ENCODE measurements around the gene TEX12. TPM values are rescaled to one million over a fixed set of nuclear protein-coding genes. Genes with fewer than 3 reads are reported as not detected.

TEX12 gene, protein sequence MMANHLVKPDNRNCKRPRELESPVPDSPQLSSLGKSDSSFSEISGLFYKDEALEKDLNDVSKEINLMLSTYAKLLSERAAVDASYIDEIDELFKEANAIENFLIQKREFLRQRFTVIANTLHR
- not detected for polyA plus RNA-seq (2013, experiment 1 of 2)
- not detected for polyA plus RNA-seq (2013, experiment 2 of 2)

DNA sequence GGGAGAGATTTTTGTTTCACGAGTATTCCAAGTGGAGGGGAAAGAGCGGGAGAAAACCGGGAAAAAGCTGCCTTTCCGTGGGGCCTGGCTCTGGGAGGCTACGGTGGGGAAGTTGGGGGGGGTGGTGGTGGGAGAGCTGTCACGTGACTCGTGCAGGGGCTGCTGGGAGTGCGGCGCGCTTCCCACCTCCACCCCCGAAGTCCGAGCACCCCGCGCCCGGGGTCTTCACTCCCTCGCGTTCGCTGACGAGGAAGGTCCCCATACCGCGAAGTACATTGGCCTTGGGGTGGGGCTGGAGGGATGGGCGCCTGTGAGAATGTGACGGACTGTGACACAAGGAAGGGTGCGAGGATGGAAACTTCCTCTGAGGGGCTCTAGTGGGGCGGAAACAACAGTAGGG lies at the start of gene TEX12:
TSS of gene TEX12 (plus strand) at position 228 of the 400 bp plus-strand sequence. CDS start 1,897 bp downstream, outside the sequence.
- Histone ChIP-seq H3K27ac (ENCODE audit: low read depth, low read length, severe bottlenecking) (no peak within 1 kb of the TSS), H3K4me1 (ENCODE audit: control insufficient read depth, insufficient read depth, low read length, poor library complexity, severe bottlenecking) (peaks cover 3% of the 10 kb centered on the region)

DNA sequence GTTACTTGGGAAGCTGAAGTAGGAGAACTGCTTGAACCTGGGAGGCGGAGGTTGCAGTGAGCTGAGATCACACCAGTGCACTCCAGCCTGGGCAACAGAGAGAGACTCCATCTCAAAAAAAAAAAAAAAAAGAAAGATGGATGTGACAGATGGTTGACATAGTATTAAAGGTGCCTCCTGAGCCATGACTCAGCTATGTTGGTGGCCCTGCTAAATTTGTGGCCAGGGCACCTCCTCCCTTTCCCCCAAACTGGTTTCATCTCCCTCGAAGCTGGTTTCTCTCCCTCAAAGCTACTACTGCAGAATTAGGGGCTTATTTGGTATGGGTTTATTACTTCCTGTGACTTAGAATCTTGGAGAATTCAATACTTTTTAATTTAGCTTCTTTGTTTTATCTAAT lies 49.0 kb upstream of the TEX12 start:
- 88% methylated on average over 1 of the region's 2 CpGs; no CpG with 5 or more reads in 1 of the 2 experiments for WGBS, 2 experiments (ENCODE audit: insufficient coverage in 2 of 2)

More for the DNA sequence above, at the start of gene TEX12:
- WGBS, 2 experiments (ENCODE audit: insufficient coverage in 2 of 2): 94 to 95% methylated on average over 12 to 20 of the region's 25 CpGs
- H3K4me3 ChIP-seq (ENCODE audit: extremely low read depth, insufficient read depth, low read length, poor library complexity, severe bottlenecking): no peak within 1 kb of the TSS
- H3K9me3 ChIP-seq (ENCODE audit: control insufficient read depth, low read length): no peaks in the 10 kb centered on the region
- no peaks in the 10 kb centered on the region for H3K36me3 ChIP-seq (ENCODE audit: control insufficient read depth, insufficient read depth, low read length)

DNA sequence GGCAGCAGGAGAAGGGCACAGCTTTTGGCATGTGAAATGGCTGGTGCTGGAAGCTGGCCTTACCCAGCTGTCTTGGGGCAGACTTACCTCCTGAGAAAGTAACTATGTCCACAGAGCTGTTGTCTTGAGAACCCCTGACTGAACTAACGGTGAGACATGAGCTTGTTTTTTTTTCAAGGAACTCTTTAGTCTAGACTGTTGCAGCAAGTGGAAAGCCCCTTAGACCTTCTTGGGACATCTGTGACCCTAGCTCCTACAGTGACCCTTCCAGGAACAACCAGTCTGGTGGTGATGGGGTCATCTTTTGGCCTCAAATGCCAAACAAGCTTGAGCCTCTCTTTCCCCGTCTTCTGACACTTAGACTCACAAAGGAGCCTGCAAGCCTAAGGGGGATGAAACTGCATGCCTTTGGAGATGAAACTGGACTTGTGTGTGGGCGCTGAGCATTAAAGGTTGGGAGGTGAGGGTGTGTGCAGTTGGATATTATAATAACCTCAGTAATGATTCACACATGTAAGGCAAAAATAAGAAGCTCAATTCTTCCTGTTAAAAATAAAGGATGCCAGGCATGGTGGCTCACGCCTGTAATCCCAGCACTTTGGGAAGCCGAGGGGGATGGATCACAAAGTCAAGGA lies 45.1 kb upstream of the TEX12 start:
- Histone ChIP-seq H3K9me3 (ENCODE audit: control insufficient read depth, low read length) (no peaks in the 10 kb centered on the region), H3K36me3 (ENCODE audit: control insufficient read depth, insufficient read depth, low read length) (no peaks in the 10 kb centered on the region), H3K4me1 (ENCODE audit: control insufficient read depth, insufficient read depth, low read length, poor library complexity, severe bottlenecking) (no peaks in the 10 kb centered on the region), H3K4me3 (ENCODE audit: extremely low read depth, insufficient read depth, low read length, poor library complexity, severe bottlenecking) (no peak overlapping the region), H3K27ac (ENCODE audit: low read depth, low read length, severe bottlenecking) (no peak overlapping the region)
- 100% methylated on average over 1 to 3 of the region's 5 CpGs for WGBS, 2 experiments (ENCODE audit: insufficient coverage in 2 of 2)

More for the DNA sequence above, 49.0 kb upstream of the TEX12 start:
- Histone ChIP-seq H3K4me3 (ENCODE audit: extremely low read depth, insufficient read depth, low read length, poor library complexity, severe bottlenecking) (no peak overlapping the region), H3K4me1 (ENCODE audit: control insufficient read depth, insufficient read depth, low read length, poor library complexity, severe bottlenecking) (no peaks in the 10 kb centered on the region), H3K27ac (ENCODE audit: low read depth, low read length, severe bottlenecking) (no peak overlapping the region), H3K9me3 (ENCODE audit: control insufficient read depth, low read length) (no peaks in the 10 kb centered on the region), H3K36me3 (ENCODE audit: control insufficient read depth, insufficient read depth, low read length) (no peaks in the 10 kb centered on the region)

DNA sequence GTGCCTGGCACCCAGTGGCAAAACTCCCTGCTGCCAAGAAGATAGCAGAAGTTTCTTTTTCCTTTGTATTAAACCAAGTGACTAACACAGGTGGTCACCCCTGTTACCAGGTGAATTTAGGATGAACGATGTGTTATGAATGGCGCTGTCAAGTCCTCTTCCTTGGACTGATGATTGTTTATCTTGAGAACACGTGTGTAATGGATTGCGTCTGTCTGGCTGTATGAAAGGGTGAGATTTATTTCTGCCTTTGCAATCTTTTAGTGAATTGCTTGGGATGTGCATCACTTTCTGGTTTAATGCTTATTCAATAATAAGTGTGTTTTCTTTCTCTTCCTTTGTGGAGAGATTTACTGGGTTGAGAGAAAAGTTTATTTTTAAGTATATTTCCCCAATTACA lies 44.0 kb upstream of the TEX12 start:
- no peak overlapping the region for H3K4me3 ChIP-seq (ENCODE audit: extremely low read depth, insufficient read depth, low read length, poor library complexity, severe bottlenecking)
- 97 to 100% methylated on average over 2 to 4 of the region's 4 CpGs for WGBS, 2 experiments (ENCODE audit: insufficient coverage in 2 of 2)
- no peak overlapping the region for H3K27ac ChIP-seq (ENCODE audit: low read depth, low read length, severe bottlenecking)
- H3K9me3 ChIP-seq (ENCODE audit: control insufficient read depth, low read length): no peaks in the 10 kb centered on the region
- H3K4me1 ChIP-seq (ENCODE audit: control insufficient read depth, insufficient read depth, low read length, poor library complexity, severe bottlenecking): no peaks in the 10 kb centered on the region
- no peaks in the 10 kb centered on the region for H3K36me3 ChIP-seq (ENCODE audit: control insufficient read depth, insufficient read depth, low read length)

DNA sequence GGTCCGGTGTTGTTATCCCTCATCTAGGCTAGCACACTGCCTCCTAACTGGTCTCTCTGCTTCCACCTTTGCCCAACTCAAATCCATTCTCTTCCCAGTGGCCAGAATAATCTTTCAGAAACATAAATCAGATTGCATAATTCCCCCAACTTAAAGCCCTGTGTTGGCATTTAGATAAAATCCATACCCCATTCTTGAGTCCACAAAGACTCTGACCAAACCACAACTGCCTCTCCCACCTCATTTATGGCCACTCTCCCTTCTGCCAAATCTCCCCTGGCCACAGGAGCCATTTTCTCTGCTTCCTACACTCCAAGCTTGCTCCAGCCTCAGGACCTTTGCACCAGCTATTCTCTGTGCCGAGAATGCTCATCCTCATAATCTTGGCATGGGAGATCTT lies 40.1 kb upstream of the TEX12 start:
- no peaks in the 10 kb centered on the region for H3K9me3 ChIP-seq (ENCODE audit: control insufficient read depth, low read length)
- no peaks in the 10 kb centered on the region for H3K4me1 ChIP-seq (ENCODE audit: control insufficient read depth, insufficient read depth, low read length, poor library complexity, severe bottlenecking)
- no peak overlapping the region for H3K27ac ChIP-seq (ENCODE audit: low read depth, low read length, severe bottlenecking)
- H3K4me3 ChIP-seq (ENCODE audit: extremely low read depth, insufficient read depth, low read length, poor library complexity, severe bottlenecking): no peak overlapping the region
- no peaks in the 10 kb centered on the region for H3K36me3 ChIP-seq (ENCODE audit: control insufficient read depth, insufficient read depth, low read length)
- 90 to 92% methylated on average over 1 to 2 of the region's 2 CpGs for WGBS, 2 experiments (ENCODE audit: insufficient coverage in 2 of 2)

DNA sequence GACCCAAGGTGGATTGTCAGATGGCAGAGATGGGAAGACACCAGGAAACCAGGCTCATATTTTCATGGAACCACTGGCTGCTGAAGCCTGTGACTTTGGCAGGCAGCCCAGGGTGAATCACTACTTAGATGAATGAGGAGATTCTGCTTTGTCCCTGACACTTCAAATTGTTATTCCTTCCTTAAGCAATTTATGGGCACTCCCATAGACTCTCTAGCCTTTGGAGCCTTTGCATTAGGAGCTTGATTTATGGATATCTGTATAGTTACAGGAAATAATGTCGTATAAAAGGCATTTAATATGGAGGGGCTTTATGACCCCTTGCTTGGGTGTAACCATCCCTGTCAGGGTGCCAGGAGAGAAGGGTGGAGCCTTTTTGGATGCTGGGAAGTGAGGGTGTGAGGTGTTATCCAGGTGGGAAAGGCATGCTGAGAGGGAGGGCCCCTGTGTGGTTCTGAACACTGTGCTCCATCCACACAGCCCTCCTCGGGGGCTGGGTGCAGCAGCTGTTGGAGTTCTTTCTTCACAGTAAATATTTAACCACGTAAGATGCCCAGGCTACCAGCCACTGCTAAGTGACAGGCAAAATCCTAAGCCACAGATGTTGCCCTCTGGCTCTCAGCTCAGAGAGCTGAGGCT lies 38.6 kb upstream of the TEX12 start:
- H3K4me3 ChIP-seq (ENCODE audit: extremely low read depth, insufficient read depth, low read length, poor library complexity, severe bottlenecking): no peak overlapping the region
- no peak overlapping the region for H3K27ac ChIP-seq (ENCODE audit: low read depth, low read length, severe bottlenecking)
- 57 to 90% methylated on average over 1 to 3 of the region's 3 CpGs for WGBS, 2 experiments (ENCODE audit: insufficient coverage in 2 of 2)
- no peaks in the 10 kb centered on the region for H3K36me3 ChIP-seq (ENCODE audit: control insufficient read depth, insufficient read depth, low read length)
- no peaks in the 10 kb centered on the region for H3K4me1 ChIP-seq (ENCODE audit: control insufficient read depth, insufficient read depth, low read length, poor library complexity, severe bottlenecking)
- no peaks in the 10 kb centered on the region for H3K9me3 ChIP-seq (ENCODE audit: control insufficient read depth, low read length)

DNA sequence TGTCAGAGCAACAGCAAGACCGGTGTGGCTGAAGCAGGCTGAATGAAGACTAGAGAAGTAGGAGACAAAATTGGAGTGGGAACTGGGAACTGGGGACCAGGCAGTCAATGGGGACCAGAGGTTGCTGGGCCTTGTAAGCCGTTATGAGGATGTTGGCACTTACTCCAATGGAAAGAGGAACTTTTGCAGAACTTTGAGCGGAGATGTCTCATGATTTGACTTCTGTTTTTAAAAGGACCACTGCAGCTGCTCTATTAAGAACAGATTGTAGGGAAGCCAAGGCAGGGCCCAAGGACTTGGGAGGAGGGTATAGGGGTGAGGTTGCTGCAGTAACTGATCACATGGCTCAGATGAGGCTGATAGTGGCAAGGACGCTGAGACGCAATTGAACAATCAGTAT lies 37.5 kb upstream of the TEX12 start:
- H3K36me3 ChIP-seq (ENCODE audit: control insufficient read depth, insufficient read depth, low read length): no peaks in the 10 kb centered on the region
- no peaks in the 10 kb centered on the region for H3K4me1 ChIP-seq (ENCODE audit: control insufficient read depth, insufficient read depth, low read length, poor library complexity, severe bottlenecking)
- no peaks in the 10 kb centered on the region for H3K9me3 ChIP-seq (ENCODE audit: control insufficient read depth, low read length)
- WGBS, 2 experiments (ENCODE audit: insufficient coverage in 2 of 2): 88 to 94% methylated on average over 3 to 5 of the region's 5 CpGs
- no peak overlapping the region for H3K27ac ChIP-seq (ENCODE audit: low read depth, low read length, severe bottlenecking)
- H3K4me3 ChIP-seq (ENCODE audit: extremely low read depth, insufficient read depth, low read length, poor library complexity, severe bottlenecking): no peak overlapping the region

DNA sequence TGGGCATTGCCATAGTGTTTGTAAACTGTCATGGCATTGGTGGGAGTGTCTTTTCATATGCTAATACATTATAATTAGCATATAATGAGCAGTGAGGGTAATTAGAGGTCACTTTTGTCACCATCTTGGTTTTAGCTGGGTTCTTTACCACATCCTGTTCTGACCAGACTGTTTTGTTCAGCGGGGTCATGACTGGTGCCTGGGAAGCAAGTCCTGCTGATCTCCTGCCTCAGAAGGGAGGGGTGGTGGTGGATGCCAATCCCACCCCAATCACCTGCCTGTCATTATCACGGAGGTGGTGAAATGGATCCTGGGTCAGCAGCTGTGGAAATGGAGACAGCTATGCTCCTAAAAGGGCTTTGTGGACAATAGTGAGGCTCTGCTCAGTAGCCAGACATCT lies 34.4 kb upstream of the TEX12 start:
- WGBS, 2 experiments (ENCODE audit: insufficient coverage in 2 of 2): 80 to 100% methylated on average over 1 to 2 of the region's 2 CpGs
- H3K9me3 ChIP-seq (ENCODE audit: control insufficient read depth, low read length): no peaks in the 10 kb centered on the region
- no peaks in the 10 kb centered on the region for H3K4me1 ChIP-seq (ENCODE audit: control insufficient read depth, insufficient read depth, low read length, poor library complexity, severe bottlenecking)
- H3K36me3 ChIP-seq (ENCODE audit: control insufficient read depth, insufficient read depth, low read length): no peaks in the 10 kb centered on the region
- no peak overlapping the region for H3K4me3 ChIP-seq (ENCODE audit: extremely low read depth, insufficient read depth, low read length, poor library complexity, severe bottlenecking)
- H3K27ac ChIP-seq (ENCODE audit: low read depth, low read length, severe bottlenecking): no peak overlapping the region

DNA sequence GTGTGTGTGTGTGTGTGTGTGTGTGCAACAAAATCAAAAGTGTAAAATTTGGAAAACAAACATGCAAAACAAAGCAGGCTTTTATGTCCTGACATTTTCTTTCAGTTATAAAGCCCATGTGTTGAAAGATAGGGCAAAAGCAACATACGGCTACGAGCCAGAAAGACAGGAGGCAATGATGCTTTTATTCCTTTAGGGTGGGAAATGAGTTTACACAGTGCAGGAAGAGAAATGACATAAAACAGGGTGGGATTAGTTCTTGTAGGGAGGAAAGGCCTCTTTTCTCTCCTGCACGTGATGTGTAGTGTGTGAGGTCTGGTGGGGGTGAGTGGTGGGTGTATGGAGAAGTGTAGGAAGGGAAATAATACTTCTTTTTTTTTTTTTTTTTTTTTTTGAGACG lies 32.7 kb upstream of the TEX12 start:
- no peak overlapping the region for H3K27ac ChIP-seq (ENCODE audit: low read depth, low read length, severe bottlenecking)
- H3K4me3 ChIP-seq (ENCODE audit: extremely low read depth, insufficient read depth, low read length, poor library complexity, severe bottlenecking): no peak overlapping the region
- 88 to 93% methylated on average over 2 of the region's 4 CpGs for WGBS, 2 experiments (ENCODE audit: insufficient coverage in 2 of 2)
- H3K36me3 ChIP-seq (ENCODE audit: control insufficient read depth, insufficient read depth, low read length): no peaks in the 10 kb centered on the region
- no peaks in the 10 kb centered on the region for H3K4me1 ChIP-seq (ENCODE audit: control insufficient read depth, insufficient read depth, low read length, poor library complexity, severe bottlenecking)
- no peaks in the 10 kb centered on the region for H3K9me3 ChIP-seq (ENCODE audit: control insufficient read depth, low read length)

DNA sequence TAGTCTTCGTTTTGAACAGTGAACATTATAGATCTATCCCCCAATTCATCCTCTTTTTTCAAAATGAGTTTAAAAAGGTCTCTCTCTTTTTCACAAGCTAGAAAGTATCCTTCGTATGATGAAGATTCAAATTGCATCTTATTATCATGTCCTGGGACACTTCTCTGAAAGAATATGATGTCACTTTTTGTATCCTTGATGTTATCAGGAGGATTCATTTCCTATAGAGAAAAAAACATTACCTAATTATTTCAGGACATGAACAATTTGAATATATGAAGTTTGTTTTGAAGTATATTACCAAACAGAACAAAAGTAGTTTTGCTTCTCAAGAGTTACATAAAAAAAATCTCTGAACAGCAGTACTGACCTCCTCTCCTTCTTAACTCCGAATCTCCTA lies 23.6 kb upstream of the TEX12 start:
- no peak overlapping the region for H3K27ac ChIP-seq (ENCODE audit: low read depth, low read length, severe bottlenecking)
- no peaks in the 10 kb centered on the region for H3K4me1 ChIP-seq (ENCODE audit: control insufficient read depth, insufficient read depth, low read length, poor library complexity, severe bottlenecking)
- H3K9me3 ChIP-seq (ENCODE audit: control insufficient read depth, low read length): peaks cover 6% of the 10 kb centered on the region
- no peak overlapping the region for H3K4me3 ChIP-seq (ENCODE audit: extremely low read depth, insufficient read depth, low read length, poor library complexity, severe bottlenecking)
- no peaks in the 10 kb centered on the region for H3K36me3 ChIP-seq (ENCODE audit: control insufficient read depth, insufficient read depth, low read length)
- 87 to 89% methylated on average over 2 of the region's 3 CpGs for WGBS, 2 experiments (ENCODE audit: insufficient coverage in 2 of 2)

DNA sequence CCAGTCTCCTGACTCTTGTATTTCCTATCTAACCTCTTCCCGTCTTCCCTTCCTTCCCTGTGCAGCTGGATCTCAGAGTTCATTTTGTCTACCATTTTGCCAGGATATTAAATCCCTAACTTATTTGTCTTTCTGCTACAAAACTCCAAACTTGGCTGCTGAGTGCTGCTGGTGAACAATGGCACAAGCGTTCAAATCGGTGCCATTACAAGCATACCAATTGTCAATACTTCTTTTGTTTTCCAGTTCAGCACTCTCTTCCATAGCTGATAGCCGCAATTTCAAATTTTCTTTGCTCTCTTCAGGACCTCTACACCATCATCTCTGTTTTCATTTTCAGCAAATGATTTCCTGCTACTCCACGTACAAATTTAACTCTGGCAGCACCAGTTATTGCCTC lies 16.7 kb upstream of the TEX12 start:
- no peaks in the 10 kb centered on the region for H3K4me1 ChIP-seq (ENCODE audit: control insufficient read depth, insufficient read depth, low read length, poor library complexity, severe bottlenecking)

More for the DNA sequence above, 16.7 kb upstream of the TEX12 start:
- Histone ChIP-seq H3K9me3 (ENCODE audit: control insufficient read depth, low read length) (no peaks in the 10 kb centered on the region), H3K27ac (ENCODE audit: low read depth, low read length, severe bottlenecking) (no peak overlapping the region), H3K36me3 (ENCODE audit: control insufficient read depth, insufficient read depth, low read length) (no peaks in the 10 kb centered on the region), H3K4me3 (ENCODE audit: extremely low read depth, insufficient read depth, low read length, poor library complexity, severe bottlenecking) (no peak overlapping the region)
- 92 to 93% methylated on average over 4 to 5 of the region's 5 CpGs for WGBS, 2 experiments (ENCODE audit: insufficient coverage in 2 of 2)

Data from mesodermal cell (in vitro differentiated cells).